Endothelial cell of umbilical vein (primary cell): ENCODE results near the gene FOCAD. TPM values are rescaled to one million over a fixed set of nuclear protein-coding genes. Genes with fewer than 3 reads are reported as not detected.

Experiments used
- BruUV-seq: library from RNA; stranded (reverse); fragments of 400-500 nt; replicated peaks from 2 replicates; lab custom pipeline; 2021; lab: Mats Ljungman, UMichigan
- CTCF ChIA-PET: fragments of 300-600, 350-600 bp; sonication (Branson Sonifier 250); formaldehyde crosslinking; loops from one replicate; lab custom pipeline; 2021; ENCODE audit warnings: antibody characterized with exemption, inconsistent platforms; lab: Charles Lee
- POLR2A ChIA-PET: fragments of 300-600, 350-600 bp; sonication (Branson Sonifier 250); formaldehyde crosslinking; loops from one replicate; lab custom pipeline; 2021; ENCODE audit warnings: antibody characterized with exemption, inconsistent platforms; lab: Charles Lee
- DNase-seq: peaks from one replicate; pipeline ENCODE4 v3.0.0-alpha.2; 2011; ENCODE audit warnings: low read depth, low spot score
- FAIRE-seq: peaks from 2 replicates; lab custom pipeline; 2011; peaks lifted over from hg19 to GRCh38; lab: Jason Lieb, UNC
- H2AFZ ChIP-seq: 2 replicates; pipeline ENCODE4 v1.6.0; 2012; ENCODE audit warnings: low read depth, low read length, control low read depth, inconsistent platforms
- H3K27ac ChIP-seq: 2 replicates; pipeline ENCODE4 v1.5.1; 2011; ENCODE audit warnings: low read depth, mild to moderate bottlenecking, control low read depth, low read length, moderate library complexity; ENCODE audit not compliant: insufficient read depth
- H3K27me3 ChIP-seq, 2 experiments: 2 replicates each; pipeline versions ENCODE4 v1.6.0 to v1.6.1; 2011; ENCODE audit warnings: low read length in 2 of 2, mixed read lengths in 1 of 2; ENCODE audit not compliant: control insufficient read depth in 2 of 2, insufficient read depth in 2 of 2
- H3K36me3 ChIP-seq, 2 experiments: 2 replicates in 1 of 2; 3 replicates in 1 of 2; pipeline ENCODE4 v1.5.1; 2011; ENCODE audit warnings: low read length in 2 of 2, mild to moderate bottlenecking in 1 of 2, moderate library complexity in 1 of 2; ENCODE audit not compliant: control insufficient read depth in 2 of 2, insufficient read depth in 2 of 2; ENCODE audit errors: extremely low read depth in 1 of 2
- H3K4me1 ChIP-seq: 3 replicates; pipeline ENCODE4 v1.5.1; 2011; ENCODE audit warnings: mild to moderate bottlenecking, low read length; ENCODE audit not compliant: control insufficient read depth, insufficient read depth; ENCODE audit errors: extremely low read depth
- H3K4me2 ChIP-seq: 2 replicates; pipeline ENCODE4 v1.6.1; 2011; ENCODE audit warnings: low read length, control low read depth, mixed read lengths; ENCODE audit not compliant: insufficient read depth
- H3K4me3 ChIP-seq, 3 experiments: fragments of 200-600 bp in 1 of 3; sonication (generic), shearing (Covaris generic) in 1 of 3; replicated peaks in 1 of 3; 2 replicates each; pipeline ENCODE4 v1.5.1; 2011 to 2016; ENCODE audit warnings: control low read depth in 3 of 3, low read length in 3 of 3, mild to moderate bottlenecking in 2 of 3, inconsistent platforms in 1 of 3, low read depth in 1 of 3, moderate library complexity in 1 of 3; ENCODE audit not compliant: insufficient read depth in 1 of 3
- H3K79me2 ChIP-seq: 2 replicates; pipeline ENCODE4 v1.6.0; 2012; ENCODE audit warnings: low read length, inconsistent platforms; ENCODE audit not compliant: control insufficient read depth, insufficient read depth
- H3K9ac ChIP-seq: replicated peaks from 2 replicates; pipeline ENCODE3; 2011; ENCODE audit warnings: low read length, control low read depth; ENCODE audit not compliant: insufficient read depth; ENCODE audit errors: extremely low read depth
- H3K9me1 ChIP-seq: replicated peaks from 3 replicates; pipeline ENCODE4 v1.6.0; 2011; ENCODE audit warnings: mild to moderate bottlenecking, low read length; ENCODE audit not compliant: control insufficient read depth, insufficient read depth; ENCODE audit errors: extremely low read depth
- H3K9me3 ChIP-seq: replicated peaks from 2 replicates; pipeline ENCODE4 v1.5.1; 2012; ENCODE audit warnings: low read length, inconsistent platforms; ENCODE audit not compliant: control insufficient read depth, insufficient read depth
- H4K20me1 ChIP-seq: replicated peaks from 2 replicates; pipeline ENCODE3; 2011; ENCODE audit warnings: mild to moderate bottlenecking, low read length; ENCODE audit not compliant: control insufficient read depth, insufficient read depth; ENCODE audit errors: extremely low read depth
- EZH2 ChIP-seq: IDR thresholded peaks from 2 replicates; pipeline ENCODE4 v1.6.1; 2012; ENCODE audit warnings: borderline replicate concordance, low read depth, mild to moderate bottlenecking, moderate library complexity, low read length, inconsistent platforms; ENCODE audit not compliant: severe bottlenecking
- FOS ChIP-seq: IDR thresholded peaks from 2 replicates; pipeline ENCODE4 v1.6.1; 2011; ENCODE audit warnings: mild to moderate bottlenecking, low read length, moderate library complexity, borderline replicate concordance; ENCODE audit not compliant: insufficient read depth
- GATA2 ChIP-seq: IDR thresholded peaks from 2 replicates; pipeline ENCODE4 v1.7.0; 2011; ENCODE audit warnings: low read depth, mild to moderate bottlenecking, moderate library complexity, mixed read lengths, low read length; ENCODE audit not compliant: insufficient read length, insufficient read depth
- JUN ChIP-seq: IDR thresholded peaks from 2 replicates; pipeline ENCODE4 v1.6.1; 2011; ENCODE audit warnings: borderline replicate concordance, low read depth; ENCODE audit not compliant: insufficient read length, insufficient read depth
- MAX ChIP-seq: IDR thresholded peaks from 2 replicates; pipeline ENCODE4 v1.6.1; 2011; ENCODE audit not compliant: insufficient read depth, insufficient read length
- MYC ChIP-seq: IDR thresholded peaks from one replicate; pipeline ENCODE4 v1.6.1; 2011; ENCODE audit warnings: mild to moderate bottlenecking, low read depth, low read length
- POLR2A ChIP-seq: IDR thresholded peaks from 2 replicates; pipeline ENCODE4 v1.6.1; 2012; ENCODE audit warnings: low read depth, mild to moderate bottlenecking, control low read depth, low read length
- POLR2AphosphoS5 ChIP-seq: IDR thresholded peaks from 2 replicates; pipeline ENCODE4 v1.6.1; 2012; ENCODE audit warnings: low read depth, mild to moderate bottlenecking, control low read depth, low read length, moderate library complexity; ENCODE audit not compliant: insufficient read depth
- dilution Hi-C: fragments of 300-500 bp; cut with MboI; formaldehyde crosslinking; loops from one replicate; pipeline ENCODE4 v1.15.0; 2019; ENCODE audit warnings: low sequenced_read_pairs; ENCODE audit not compliant: extremely low pct_ligation_motif_present
- intact Hi-C: fragments of 100-400 bp; cut with micrococcal nuclease; formaldehyde crosslinking; loops from one replicate; pipeline ENCODE4 v1.10.0; 2022
- polyA plus RNA-seq, 4 experiments: library from polyadenylated mRNA; depleted of rRNA in 3 of 4; stranded (reverse) in 3 of 4; unstranded in 1 of 4; fragments of >200 nt; gene quantifications; 2 replicates each; pipeline versions ENCODE4 v1.2.1 to v1.2.3, GENCODE V29; 2011 to 2012; ENCODE audit warnings: missing spikeins in 1 of 4
- total RNA-seq: library from RNA; stranded (reverse); gene quantifications from 2 replicates; pipeline ENCODE4 v1.2.3, GENCODE V29; 2021
- TF ChIP-seq, protein P1 (sequence below), 2 donors: IDR thresholded peaks; 1 replicate in 1 of 2; 2 replicates in 1 of 2; pipeline ENCODE4 v1.5.1; 2011; ENCODE audit warnings: low read length in 2 of 2, mild to moderate bottlenecking in 2 of 2, moderate library complexity in 2 of 2, control low read depth in 1 of 2, inconsistent platforms in 1 of 2, low read depth in 1 of 2; ENCODE audit not compliant: insufficient read depth in 1 of 2; ENCODE audit errors: extremely low read depth in 1 of 2

The FOCAD gene
- total and polyA plus RNA-seq, 2 donors (not counting 3 experiments of a cell fraction or from before 2014, with no cell fraction given), result 26.7 to 66.9 TPM

- Histone ChIP-seq H3K9me1 (no peaks in the 10 kb centered on the region), H3K9ac (no peak overlapping the region), H3K36me3 (no peaks in the 10 kb centered on the region), H3K4me1 (no peaks in the 10 kb centered on the region), H2AFZ (no peak overlapping the region), H3K27ac (no peak overlapping the region), H3K27me3 (no peaks in the 10 kb centered on the region), H3K4me3 (no peak overlapping the region), H3K79me2 (no peaks in the 10 kb centered on the region), H3K4me2 (no peak overlapping the region), H4K20me1 (no peaks in the 10 kb centered on the region), H3K9me3 (no peaks in the 10 kb centered on the region)
- no peak for DNase-seq
- ChIA-PET POLR2A (no interaction called here), CTCF (no interaction called here)
- dilution Hi-C loops, result no loop called here
- BruUV-seq, result no TSS peak
- TF ChIP-seq MYC (no peak), JUN (no peak), GATA2 (no peak), POLR2AphosphoS5 (no peak), FOS (no peak), EZH2 (no peak), MAX (no peak), POLR2A (no peak)
- TF ChIP-seq, protein P1, sequence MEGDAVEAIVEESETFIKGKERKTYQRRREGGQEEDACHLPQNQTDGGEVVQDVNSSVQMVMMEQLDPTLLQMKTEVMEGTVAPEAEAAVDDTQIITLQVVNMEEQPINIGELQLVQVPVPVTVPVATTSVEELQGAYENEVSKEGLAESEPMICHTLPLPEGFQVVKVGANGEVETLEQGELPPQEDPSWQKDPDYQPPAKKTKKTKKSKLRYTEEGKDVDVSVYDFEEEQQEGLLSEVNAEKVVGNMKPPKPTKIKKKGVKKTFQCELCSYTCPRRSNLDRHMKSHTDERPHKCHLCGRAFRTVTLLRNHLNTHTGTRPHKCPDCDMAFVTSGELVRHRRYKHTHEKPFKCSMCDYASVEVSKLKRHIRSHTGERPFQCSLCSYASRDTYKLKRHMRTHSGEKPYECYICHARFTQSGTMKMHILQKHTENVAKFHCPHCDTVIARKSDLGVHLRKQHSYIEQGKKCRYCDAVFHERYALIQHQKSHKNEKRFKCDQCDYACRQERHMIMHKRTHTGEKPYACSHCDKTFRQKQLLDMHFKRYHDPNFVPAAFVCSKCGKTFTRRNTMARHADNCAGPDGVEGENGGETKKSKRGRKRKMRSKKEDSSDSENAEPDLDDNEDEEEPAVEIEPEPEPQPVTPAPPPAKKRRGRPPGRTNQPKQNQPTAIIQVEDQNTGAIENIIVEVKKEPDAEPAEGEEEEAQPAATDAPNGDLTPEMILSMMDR (IDR thresholded peaks at IDR 0.05; ENCODE audit: extremely low read depth in 1 of 2, insufficient read depth in 1 of 2, low read depth in 1 of 2, low read length in 2 of 2), result no peak
- no peak for FAIRE-seq
- intact Hi-C loops, result no loop called here
Measured at GRCh38 chr9:20805766-20806165, 121.7 kb downstream of the FOCAD start.
